ENCODE data around the gene SLC8A1.

DNA sequence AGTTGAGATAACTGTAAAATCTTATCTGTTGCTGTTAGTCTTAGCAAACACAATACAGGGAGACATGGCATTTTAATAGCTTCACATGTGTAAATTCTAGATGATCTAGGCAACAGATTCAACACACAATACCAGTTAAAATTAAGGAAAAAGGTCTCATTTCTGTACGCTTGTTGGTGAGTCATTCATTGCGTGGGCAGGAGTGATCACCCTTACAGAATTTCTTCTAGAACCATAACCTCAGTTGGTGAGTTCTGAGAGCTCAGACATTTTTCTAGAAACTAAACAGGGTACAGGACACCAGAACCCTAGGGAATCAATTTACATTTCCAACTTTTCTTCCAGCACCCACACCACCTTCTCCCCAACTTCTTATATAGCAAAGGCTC lies 81.9 kb downstream of the SLC8A1 start:
- TF ChIP-seq CREM (IDR thresholded peaks at IDR 0.05; ENCODE audit: low read depth): no peak
- TF ChIP-seq TAF1 (IDR thresholded peaks at IDR 0.05; ENCODE audit: borderline replicate concordance, low read depth, low read length): no peak
- TF ChIP-seq SRF (IDR thresholded peaks at IDR 0.05; ENCODE audit: low read depth in 2 of 2, low read length in 2 of 2): no peak
- TF ChIP-seq SREBF2 (IDR thresholded peaks at IDR 0.05; ENCODE audit: low read length): no peak
- TF ChIP-seq POLR2A (IDR thresholded peaks at IDR 0.05; ENCODE audit: low read depth, low read length): no peak
- TF ChIP-seq JUNB (IDR thresholded peaks at IDR 0.05): no peak
- TF ChIP-seq NFYB (IDR thresholded peaks at IDR 0.05; ENCODE audit: insufficient read depth, low read depth, low read length): no peak
- TF ChIP-seq, protein P1, sequence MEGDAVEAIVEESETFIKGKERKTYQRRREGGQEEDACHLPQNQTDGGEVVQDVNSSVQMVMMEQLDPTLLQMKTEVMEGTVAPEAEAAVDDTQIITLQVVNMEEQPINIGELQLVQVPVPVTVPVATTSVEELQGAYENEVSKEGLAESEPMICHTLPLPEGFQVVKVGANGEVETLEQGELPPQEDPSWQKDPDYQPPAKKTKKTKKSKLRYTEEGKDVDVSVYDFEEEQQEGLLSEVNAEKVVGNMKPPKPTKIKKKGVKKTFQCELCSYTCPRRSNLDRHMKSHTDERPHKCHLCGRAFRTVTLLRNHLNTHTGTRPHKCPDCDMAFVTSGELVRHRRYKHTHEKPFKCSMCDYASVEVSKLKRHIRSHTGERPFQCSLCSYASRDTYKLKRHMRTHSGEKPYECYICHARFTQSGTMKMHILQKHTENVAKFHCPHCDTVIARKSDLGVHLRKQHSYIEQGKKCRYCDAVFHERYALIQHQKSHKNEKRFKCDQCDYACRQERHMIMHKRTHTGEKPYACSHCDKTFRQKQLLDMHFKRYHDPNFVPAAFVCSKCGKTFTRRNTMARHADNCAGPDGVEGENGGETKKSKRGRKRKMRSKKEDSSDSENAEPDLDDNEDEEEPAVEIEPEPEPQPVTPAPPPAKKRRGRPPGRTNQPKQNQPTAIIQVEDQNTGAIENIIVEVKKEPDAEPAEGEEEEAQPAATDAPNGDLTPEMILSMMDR (IDR thresholded peaks at IDR 0.05 in 2 of 3, conservative IDR thresholded peaks at IDR 0.05 in 1 of 3; ENCODE audit: control insufficient read depth in 2 of 3, extremely low read depth in 1 of 3, insufficient read depth in 1 of 3, low read depth in 3 of 3, low read length in 3 of 3): no peak
- TF ChIP-seq, protein P2, sequence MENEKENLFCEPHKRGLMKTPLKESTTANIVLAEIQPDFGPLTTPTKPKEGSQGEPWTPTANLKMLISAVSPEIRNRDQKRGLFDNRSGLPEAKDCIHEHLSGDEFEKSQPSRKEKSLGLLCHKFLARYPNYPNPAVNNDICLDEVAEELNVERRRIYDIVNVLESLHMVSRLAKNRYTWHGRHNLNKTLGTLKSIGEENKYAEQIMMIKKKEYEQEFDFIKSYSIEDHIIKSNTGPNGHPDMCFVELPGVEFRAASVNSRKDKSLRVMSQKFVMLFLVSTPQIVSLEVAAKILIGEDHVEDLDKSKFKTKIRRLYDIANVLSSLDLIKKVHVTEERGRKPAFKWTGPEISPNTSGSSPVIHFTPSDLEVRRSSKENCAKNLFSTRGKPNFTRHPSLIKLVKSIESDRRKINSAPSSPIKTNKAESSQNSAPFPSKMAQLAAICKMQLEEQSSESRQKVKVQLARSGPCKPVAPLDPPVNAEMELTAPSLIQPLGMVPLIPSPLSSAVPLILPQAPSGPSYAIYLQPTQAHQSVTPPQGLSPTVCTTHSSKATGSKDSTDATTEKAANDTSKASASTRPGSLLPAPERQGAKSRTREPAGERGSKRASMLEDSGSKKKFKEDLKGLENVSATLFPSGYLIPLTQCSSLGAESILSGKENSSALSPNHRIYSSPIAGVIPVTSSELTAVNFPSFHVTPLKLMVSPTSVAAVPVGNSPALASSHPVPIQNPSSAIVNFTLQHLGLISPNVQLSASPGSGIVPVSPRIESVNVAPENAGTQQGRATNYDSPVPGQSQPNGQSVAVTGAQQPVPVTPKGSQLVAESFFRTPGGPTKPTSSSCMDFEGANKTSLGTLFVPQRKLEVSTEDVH (IDR thresholded peaks at IDR 0.05; ENCODE audit: low read depth, partially characterized antibody): no peak

Data from GM12878 (cell line).